Osteocyte (in vitro differentiated cells): ENCODE results near the gene RIT2. TPM values are rescaled to one million over a fixed set of nuclear protein-coding genes. Genes with fewer than 3 reads are reported as not detected.

Source experiments
- DNase-seq: peaks from one replicate; pipeline ENCODE4 v3.0.0; 2021; ENCODE audit warnings: mixed read lengths; ENCODE audit not compliant: unreplicated experiment; ENCODE audit errors: extremely low spot score
- H3K27ac Mint-ChIP-seq: one replicate; pipeline ENCODE4 v1.8.0; 2021; ENCODE audit warnings: mild to moderate bottlenecking, mixed read lengths; ENCODE audit not compliant: unreplicated experiment
- H3K27me3 Mint-ChIP-seq: one replicate; pipeline ENCODE4 v1.8.0; 2021; ENCODE audit warnings: mixed read lengths; ENCODE audit not compliant: unreplicated experiment
- H3K36me3 Mint-ChIP-seq: one replicate; pipeline ENCODE4 v1.8.0; 2021; ENCODE audit warnings: mixed read lengths; ENCODE audit not compliant: unreplicated experiment
- H3K4me1 Mint-ChIP-seq: one replicate; pipeline ENCODE4 v1.8.0; 2021; ENCODE audit warnings: mixed read lengths; ENCODE audit not compliant: unreplicated experiment
- H3K4me3 Mint-ChIP-seq: one replicate; pipeline ENCODE4 v1.8.0; 2021; ENCODE audit warnings: mild to moderate bottlenecking, moderate library complexity, mixed read lengths; ENCODE audit not compliant: unreplicated experiment
- H3K9me3 Mint-ChIP-seq: one replicate; pipeline ENCODE4 v1.8.0; 2021; ENCODE audit warnings: mixed read lengths; ENCODE audit not compliant: unreplicated experiment
- total RNA-seq: library from RNA; stranded (reverse); gene quantifications from 2 replicates; pipeline ENCODE4 v1.2.1, GENCODE V29; 2021
- TF ChIP-seq, protein P1 (sequence below): fragments of 200-600 bp; sonication (generic); IDR thresholded peaks from 2 replicates; pipeline ENCODE4 v1.5.0; 2021; ENCODE audit warnings: antibody characterized with exemption, mild to moderate bottlenecking, moderate library complexity

The RIT2 gene
- total RNA-seq, 1 donor from 2014 or later: not detected

DNA sequence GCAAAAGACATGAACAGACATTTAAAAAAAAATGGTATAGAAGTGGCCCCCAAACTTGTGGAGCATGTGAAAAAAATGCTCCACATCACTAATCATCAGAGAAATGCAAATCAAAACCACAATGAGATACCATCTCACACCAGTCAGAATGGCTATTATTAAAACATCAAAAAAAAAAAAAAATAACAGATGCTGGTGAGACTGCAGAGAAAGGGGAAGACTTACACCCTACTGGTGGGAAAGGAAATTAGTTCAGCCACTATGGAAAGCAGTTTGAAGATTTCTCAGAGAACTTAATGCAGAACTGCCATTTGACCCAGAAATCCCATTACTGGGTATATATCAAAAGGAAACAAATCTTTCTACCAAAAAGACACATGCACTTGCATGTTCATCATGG lies 164.8 kb downstream of the RIT2 start:
- H3K9me3 Mint-ChIP-seq: no peaks in the 10 kb centered on the region
- no peak overlapping the region for H3K27ac Mint-ChIP-seq
- TF ChIP-seq, protein P1, sequence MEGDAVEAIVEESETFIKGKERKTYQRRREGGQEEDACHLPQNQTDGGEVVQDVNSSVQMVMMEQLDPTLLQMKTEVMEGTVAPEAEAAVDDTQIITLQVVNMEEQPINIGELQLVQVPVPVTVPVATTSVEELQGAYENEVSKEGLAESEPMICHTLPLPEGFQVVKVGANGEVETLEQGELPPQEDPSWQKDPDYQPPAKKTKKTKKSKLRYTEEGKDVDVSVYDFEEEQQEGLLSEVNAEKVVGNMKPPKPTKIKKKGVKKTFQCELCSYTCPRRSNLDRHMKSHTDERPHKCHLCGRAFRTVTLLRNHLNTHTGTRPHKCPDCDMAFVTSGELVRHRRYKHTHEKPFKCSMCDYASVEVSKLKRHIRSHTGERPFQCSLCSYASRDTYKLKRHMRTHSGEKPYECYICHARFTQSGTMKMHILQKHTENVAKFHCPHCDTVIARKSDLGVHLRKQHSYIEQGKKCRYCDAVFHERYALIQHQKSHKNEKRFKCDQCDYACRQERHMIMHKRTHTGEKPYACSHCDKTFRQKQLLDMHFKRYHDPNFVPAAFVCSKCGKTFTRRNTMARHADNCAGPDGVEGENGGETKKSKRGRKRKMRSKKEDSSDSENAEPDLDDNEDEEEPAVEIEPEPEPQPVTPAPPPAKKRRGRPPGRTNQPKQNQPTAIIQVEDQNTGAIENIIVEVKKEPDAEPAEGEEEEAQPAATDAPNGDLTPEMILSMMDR: no peak
- H3K27me3 Mint-ChIP-seq: no peaks in the 10 kb centered on the region
- H3K36me3 Mint-ChIP-seq: no peaks in the 10 kb centered on the region
- H3K4me3 Mint-ChIP-seq: no peak overlapping the region
- H3K4me1 Mint-ChIP-seq: no peaks in the 10 kb centered on the region
- DNase-seq: no peak

DNA sequence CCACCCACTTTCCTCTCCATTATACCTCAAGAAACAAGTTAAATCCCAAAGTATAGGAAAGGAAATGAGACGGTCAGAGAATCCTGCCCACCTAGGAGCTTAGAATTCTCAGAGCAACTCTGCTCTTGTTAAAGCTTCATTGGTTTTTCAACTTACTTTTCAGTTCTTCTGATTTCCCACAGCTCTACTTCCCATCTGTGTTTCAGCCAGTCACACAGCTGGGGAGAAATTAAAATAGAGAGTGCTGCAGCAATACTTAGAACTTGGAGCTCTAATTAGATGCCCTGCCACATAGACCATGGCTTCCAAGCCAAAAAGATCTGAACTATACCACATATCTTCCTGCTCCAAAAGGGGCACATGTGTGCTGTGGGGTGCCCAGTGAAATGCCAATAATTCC lies 166.7 kb downstream of the RIT2 start:
- Mint-ChIP-seq H3K27me3 (no peaks in the 10 kb centered on the region), H3K4me3 (no peak overlapping the region), H3K27ac (no peak overlapping the region), H3K4me1 (no peaks in the 10 kb centered on the region), H3K36me3 (no peaks in the 10 kb centered on the region), H3K9me3 (no peaks in the 10 kb centered on the region)
- no peak for DNase-seq
- TF ChIP-seq, protein P1: no peak

DNA sequence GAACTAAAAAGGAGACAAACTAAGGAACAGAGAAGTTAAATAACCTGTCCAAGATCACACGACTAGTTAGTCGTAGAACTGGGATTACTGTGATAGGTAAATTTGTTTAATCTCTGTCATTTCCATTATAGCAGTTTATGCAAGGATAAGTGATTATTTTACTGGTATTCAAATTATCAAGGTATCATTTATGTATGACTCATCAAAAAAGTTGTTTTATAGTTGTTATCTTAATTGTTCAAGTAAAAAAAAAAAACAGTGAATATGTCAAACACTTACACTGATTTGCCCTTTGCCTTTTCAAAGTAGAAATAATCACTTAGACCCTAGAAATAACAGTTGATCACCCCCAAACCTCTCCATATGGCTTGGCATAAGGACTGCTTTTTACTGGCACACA lies 173.6 kb downstream of the RIT2 start:
- H3K4me3 Mint-ChIP-seq: no peak overlapping the region

DNA sequence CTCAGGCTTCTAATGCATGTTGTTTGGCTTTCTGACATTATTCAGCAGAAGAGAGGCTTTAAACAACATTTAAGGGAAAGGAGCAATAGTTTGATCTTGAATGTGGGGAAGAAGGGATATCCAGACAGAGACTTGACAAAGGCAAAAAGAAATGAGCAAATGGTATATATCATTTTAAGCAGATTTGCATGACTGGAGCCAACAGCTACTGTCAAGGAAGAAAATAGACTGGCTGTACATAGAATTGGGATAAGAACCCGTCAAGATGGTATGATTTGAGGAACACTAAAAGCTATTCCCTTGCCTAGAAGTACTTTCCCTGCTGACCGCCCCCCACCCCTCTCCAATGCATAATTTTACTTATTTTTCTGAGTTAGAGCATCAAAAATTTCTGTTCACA lies 174.5 kb downstream of the RIT2 start:
- Mint-ChIP-seq H3K4me3 (no peak overlapping the region), H3K9me3 (no peaks in the 10 kb centered on the region), H3K27me3 (no peaks in the 10 kb centered on the region), H3K4me1 (no peaks in the 10 kb centered on the region), H3K27ac (no peak overlapping the region), H3K36me3 (no peaks in the 10 kb centered on the region)
- no peak for DNase-seq
- TF ChIP-seq, protein P1: no peak

More for the DNA sequence above, 173.6 kb downstream of the RIT2 start:
- Mint-ChIP-seq H3K27ac (no peak overlapping the region), H3K9me3 (no peaks in the 10 kb centered on the region), H3K36me3 (no peaks in the 10 kb centered on the region), H3K4me1 (no peaks in the 10 kb centered on the region), H3K27me3 (no peaks in the 10 kb centered on the region)
- TF ChIP-seq, protein P1: no peak
- no peak for DNase-seq

DNA sequence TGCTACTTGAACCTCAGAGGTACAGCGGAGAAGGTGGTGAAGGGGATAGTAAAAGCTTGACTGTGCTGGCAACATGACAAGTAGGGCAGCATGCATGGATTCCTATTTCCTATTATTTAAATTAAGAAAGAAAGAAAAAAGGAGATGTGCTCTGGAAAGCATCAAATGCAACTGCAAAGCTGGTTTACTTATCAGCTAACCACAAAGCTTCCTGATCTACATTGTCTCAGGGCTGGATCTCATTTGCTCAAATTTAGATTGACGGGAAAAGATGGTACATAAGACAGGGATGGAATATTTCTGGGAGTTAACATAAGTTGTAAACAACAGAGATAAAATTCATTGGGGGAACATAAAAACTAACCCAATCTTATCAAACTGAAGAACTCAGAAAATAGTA lies 178.0 kb downstream of the RIT2 start:
- Mint-ChIP-seq H3K4me1 (no peaks in the 10 kb centered on the region), H3K27ac (no peak overlapping the region), H3K27me3 (no peaks in the 10 kb centered on the region), H3K9me3 (no peaks in the 10 kb centered on the region), H3K36me3 (no peaks in the 10 kb centered on the region), H3K4me3 (no peak overlapping the region)
- TF ChIP-seq, protein P1: no peak
- DNase-seq: no peak
